HepG2 (cell line): ENCODE data around the gene DAGLB. TPM values are rescaled to one million over a fixed set of nuclear protein-coding genes. Genes with fewer than 3 reads are reported as not detected.

Experiments used
- ATAC-seq: fragments of 200-7000 bp; cut with Tn5 transposase; 3 replicates; pipeline ENCODE4 v1.9.1; 2020; ENCODE audit warnings: mild to moderate bottlenecking, moderate library complexity
- BruUV-seq: library from RNA; stranded (reverse); fragments of 400-500 nt; replicated peaks from 2 replicates; lab custom pipeline; 2021; lab: Mats Ljungman, UMichigan
- CTCF ChIA-PET: fragments of 300-600 bp; formaldehyde crosslinking; extraction: SDS; loops from one replicate; lab custom pipeline; 2021; ENCODE audit warnings: low total read pairs, inconsistent platforms, low intra/inter-chr PET ratio; lab: Yijun Ruan, JAX
- POLR2A ChIA-PET: fragments of 350-600 bp; sonication (Branson Sonifier 250); formaldehyde crosslinking; loops from one replicate; lab custom pipeline; 2020; ENCODE audit warnings: antibody characterized with exemption, inconsistent platforms; lab: Yijun Ruan, JAX
- DNase-seq: peaks from one replicate; pipeline ENCODE4 v3.0.0-alpha.2; 2015; ENCODE audit warnings: low spot score
- FAIRE-seq: peaks from 3 replicates; lab custom pipeline; 2011; peaks lifted over from hg19 to GRCh38; lab: Jason Lieb, UNC
- H2AFZ ChIP-seq: one replicate; pipeline ENCODE4 v1.6.1; 2011; ENCODE audit warnings: low read length, inconsistent platforms
- H3K27ac ChIP-seq: fragments of 300-600 bp; 3 replicates; pipeline ENCODE4 v1.8.0; 2011; ENCODE audit warnings: mixed run types, mild to moderate bottlenecking, mixed read lengths, low read length, inconsistent platforms; ENCODE audit not compliant: insufficient read depth; ENCODE audit errors: extremely low read length
- H3K27me3 ChIP-seq, 2 experiments: fragments of 200-600 bp in 1 of 2; 2 replicates in 1 of 2; 3 replicates in 1 of 2; pipeline versions ENCODE4 v1.6.0 to v1.8.0; 2011; ENCODE audit warnings: low read length in 2 of 2, mild to moderate bottlenecking in 2 of 2, moderate library complexity in 2 of 2, inconsistent platforms in 1 of 2; ENCODE audit not compliant: insufficient read depth in 2 of 2, control insufficient read depth in 1 of 2
- H3K36me3 ChIP-seq, 2 experiments: fragments of 200-600 bp in 1 of 2; replicated peaks in 1 of 2; 2 replicates in 1 of 2; 3 replicates in 1 of 2; pipeline versions ENCODE4 v1.5.1 to v1.8.0; 2011; ENCODE audit warnings: low read length in 2 of 2, inconsistent platforms in 1 of 2; ENCODE audit not compliant: insufficient read depth in 2 of 2, control insufficient read depth in 1 of 2
- H3K4me1 ChIP-seq: 2 replicates; pipeline ENCODE4 v1.5.1; 2012; ENCODE audit warnings: low read length, inconsistent platforms; ENCODE audit not compliant: insufficient read depth
- H3K4me2 ChIP-seq: 2 replicates; pipeline ENCODE4 v1.6.0; 2011; ENCODE audit warnings: low read depth, low read length, inconsistent platforms
- H3K4me3 ChIP-seq, 3 experiments: fragments of 200-600 bp in 1 of 3; sonication (generic), shearing (Covaris generic) in 1 of 3; replicated peaks in 1 of 3; 2 replicates each; pipeline ENCODE4 v1.5.1; 2011 to 2016; ENCODE audit warnings: low read length in 3 of 3, inconsistent platforms in 2 of 3, low read depth in 2 of 3, mild to moderate bottlenecking in 2 of 3, control low read depth in 1 of 3, mixed read lengths in 1 of 3; ENCODE audit not compliant: insufficient read depth in 1 of 3
- H3K79me2 ChIP-seq: one replicate; pipeline ENCODE4 v1.6.1; 2011; ENCODE audit warnings: low read length, inconsistent platforms; ENCODE audit not compliant: insufficient read depth
- H3K9ac ChIP-seq: 2 replicates; pipeline ENCODE4 v1.6.0; 2011; ENCODE audit warnings: mild to moderate bottlenecking, low read depth, low read length, inconsistent platforms; ENCODE audit not compliant: insufficient read depth
- H3K9me3 ChIP-seq: 2 replicates; pipeline ENCODE4 v1.5.1; 2012; ENCODE audit warnings: mild to moderate bottlenecking, low read length
- H4K20me1 ChIP-seq: 2 replicates; pipeline ENCODE4 v1.6.0; 2011; ENCODE audit warnings: inconsistent platforms, mild to moderate bottlenecking, low read length, moderate library complexity; ENCODE audit not compliant: insufficient read depth
- AHR ChIP-seq: IDR thresholded peaks from 2 replicates; pipeline ENCODE4 v1.6.1; 2018; ENCODE audit warnings: missing genetic modification reagents, missing compliant biosample characterization
- ARID3A ChIP-seq: IDR thresholded peaks from 2 replicates; pipeline ENCODE4 v1.6.1; 2012; ENCODE audit warnings: low read depth, low read length, improper control_type of control experiment
- CEBPB ChIP-seq: IDR thresholded peaks from 2 replicates; pipeline ENCODE4 v1.6.1; 2011; ENCODE audit warnings: low read depth, low read length, improper control_type of control experiment, borderline replicate concordance
- GATAD2A ChIP-seq: IDR thresholded peaks from 2 replicates; pipeline ENCODE4 v1.6.1; 2016
- MIER2 ChIP-seq: IDR thresholded peaks from 2 replicates; pipeline ENCODE4 v1.6.1; 2016; ENCODE audit warnings: missing biosample characterization, missing genetic modification reagents
- MZF1 ChIP-seq: sonication (generic); formaldehyde crosslinking; IDR thresholded peaks from 2 replicates; pipeline ENCODE4 v1.8.1; 2023; ENCODE audit warnings: mild to moderate bottlenecking, missing genetic modification reagents, borderline replicate concordance
- NFIC ChIP-seq: IDR thresholded peaks from 2 replicates; pipeline ENCODE4 v1.6.1; 2012; ENCODE audit warnings: mild to moderate bottlenecking, low read length, inconsistent platforms
- NFYC ChIP-seq: IDR thresholded peaks from 2 replicates; pipeline ENCODE4 v1.6.1; 2016; ENCODE audit warnings: missing genetic modification reagents, missing compliant biosample characterization
- PAXIP1 ChIP-seq: sonication (generic); formaldehyde crosslinking; conservative IDR thresholded peaks from 2 replicates; pipeline ENCODE4 v1.4.0; 2020; ENCODE audit warnings: mild to moderate bottlenecking, missing genetic modification reagents, moderate library complexity
- RCOR2 ChIP-seq: IDR thresholded peaks from 2 replicates; pipeline ENCODE4 v1.6.1; 2016; ENCODE audit warnings: missing biosample characterization, missing genetic modification reagents
- SMARCC2 ChIP-seq: fragments of 450-650 bp; IDR thresholded peaks from 2 replicates; pipeline ENCODE4 v1.6.1; 2017; ENCODE audit warnings: antibody characterized with exemption, mild to moderate bottlenecking
- ZMAT3 ChIP-seq: sonication (generic); formaldehyde crosslinking; conservative IDR thresholded peaks from 2 replicates; pipeline ENCODE4 v1.7.0; 2021; ENCODE audit warnings: missing genetic modification reagents
- ZNF30 ChIP-seq: sonication (generic); formaldehyde crosslinking; IDR thresholded peaks from 2 replicates; pipeline ENCODE4 v1.5.0; 2020; ENCODE audit warnings: mild to moderate bottlenecking, missing genetic modification reagents
- ZNF510 ChIP-seq: sonication (generic); formaldehyde crosslinking; IDR thresholded peaks from 2 replicates; pipeline ENCODE4 v1.4.0; 2020; ENCODE audit warnings: low read depth, mild to moderate bottlenecking, missing genetic modification reagents
- ZNF660 ChIP-seq: sonication (generic); formaldehyde crosslinking; IDR thresholded peaks from 2 replicates; pipeline ENCODE4 v1.5.1; 2020; ENCODE audit warnings: mild to moderate bottlenecking, low read depth, missing genetic modification reagents, borderline replicate concordance
- ZNF781 ChIP-seq: sonication (generic); formaldehyde crosslinking; IDR thresholded peaks from 2 replicates; pipeline ENCODE4 v1.5.1; 2020; ENCODE audit warnings: borderline replicate concordance, mild to moderate bottlenecking, missing genetic modification reagents; ENCODE audit errors: not compliant biosample characterization
- ZSCAN12 ChIP-seq: sonication (generic); formaldehyde crosslinking; IDR thresholded peaks from 2 replicates; pipeline ENCODE4 v1.9.0; 2021; ENCODE audit warnings: mild to moderate bottlenecking, missing genetic modification reagents
- ZSCAN25 ChIP-seq: sonication (generic); formaldehyde crosslinking; IDR thresholded peaks from 2 replicates; pipeline ENCODE4 v1.8.0; 2022; ENCODE audit warnings: mild to moderate bottlenecking, missing genetic modification reagents
- WGBS: methylation state at CpG from one replicate; pipeline ENCODE4 v1.1.6; 2017; ENCODE audit warnings: low lambda C conversion rate; 5-methylcytosine and 5-hydroxymethylcytosine counted together
- in situ Hi-C: cut with HindIII; loops from 2 replicates; pipeline ENCODE4 v1.10.0; 2017; ENCODE audit warnings: low pct_unique_long_range_greater_than_20kb; ENCODE audit not compliant: extremely low pct_ligation_motif_present
- intact Hi-C: fragments of 100-400 bp; cut with micrococcal nuclease; formaldehyde crosslinking; loops from one replicate; pipeline ENCODE4 v1.10.0; 2022; ENCODE audit not compliant: unreplicated experiment
- polyA plus RNA-seq, 8 experiments: library from polyadenylated mRNA; depleted of rRNA in 3 of 8; stranded (reverse) in 7 of 8; unstranded in 1 of 8; fragments of >200 nt; fragmentation: Illumina TruSeq in 4 of 8; extraction: Trizol in 4 of 8; gene quantifications; 2 replicates each; pipeline versions ENCODE4 v1.2.1 to v1.2.3, GENCODE V29; 2011 to 2016; ENCODE audit warnings: low read depth in 4 of 8, missing spikeins in 1 of 8, mixed read lengths in 1 of 8; ENCODE audit not compliant: insufficient read depth in 1 of 8
- total RNA-seq, 5 experiments: library from RNA; depleted of rRNA; stranded (reverse); fragments of >200 nt; fragmentation: Illumina TruSeq; extraction: Trizol; gene quantifications; 2 replicates each; pipeline ENCODE4 v1.2.3, GENCODE V29; 2016; ENCODE audit warnings: low read depth in 1 of 5

The DAGLB gene
- total and polyA plus RNA-seq, 2 of the 13 experiments (the other 11 are each of a cell fraction or from before 2014, with no cell fraction given), result 7.9 to 9.8 TPM

- no peak for TF ChIP-seq MZF1 (CRISPR knock-in tag)
- no peak for TF ChIP-seq ZMAT3
- no peak for TF ChIP-seq ZNF30 (CRISPR knock-in tag)
Measured at GRCh38 chr7:6402041-6402440, 45.7 kb downstream of the DAGLB start (continued).

GRCh38 chr7:6401536-6401935 lies 46.2 kb downstream of the DAGLB start:
- in situ Hi-C loops (no loop called here), intact Hi-C loops (no loop called here)
- Histone ChIP-seq H3K4me3 (no peak overlapping the region), H3K79me2 (peaks cover 27% of the 10 kb centered on the region), H3K36me3 (peaks cover 19 to 68% of the 10 kb centered on the region in 2 experiments), H3K4me1 (peaks cover 33% of the 10 kb centered on the region), H4K20me1 (peaks cover 34% of the 10 kb centered on the region), H3K27ac (no peak overlapping the region), H3K27me3 (no peaks in the 10 kb centered on the region), H3K9me3 (no peaks in the 10 kb centered on the region), H3K4me2 (no peak overlapping the region), H3K9ac (no peak overlapping the region), H2AFZ (no peak overlapping the region)
- ChIA-PET POLR2A (no interaction called here), CTCF (no interaction called here)
- BruUV-seq, result no TSS peak
- no peak for DNase-seq
- ATAC-seq, result no peak
- FAIRE-seq, result no peak
- 95% methylated on average over 10 of the region's 10 CpGs for WGBS
- TF ChIP-seq PAXIP1 (CRISPR knock-in tag), result no peak
- TF ChIP-seq RCOR2 (CRISPR knock-in tag), result no peak
- no peak for TF ChIP-seq ZSCAN12 (CRISPR knock-in tag)
- TF ChIP-seq NFYC, result no peak
- TF ChIP-seq AHR (CRISPR knock-in tag), result no peak
- TF ChIP-seq ARID3A, result no peak
- no peak for TF ChIP-seq NFIC
- TF ChIP-seq ZSCAN25, result no peak
- TF ChIP-seq ZNF510 (CRISPR knock-in tag), result no peak
- no peak for TF ChIP-seq ZNF781 (CRISPR knock-in tag)
- no peak for TF ChIP-seq MIER2
- TF ChIP-seq ZNF660 (CRISPR knock-in tag), result no peak
- TF ChIP-seq SMARCC2, result no peak
- no peak for TF ChIP-seq CEBPB
- TF ChIP-seq GATAD2A (CRISPR knock-in tag), result no peak
